ENCODE results near the gene STRA8.

Gene STRA8

DNA sequence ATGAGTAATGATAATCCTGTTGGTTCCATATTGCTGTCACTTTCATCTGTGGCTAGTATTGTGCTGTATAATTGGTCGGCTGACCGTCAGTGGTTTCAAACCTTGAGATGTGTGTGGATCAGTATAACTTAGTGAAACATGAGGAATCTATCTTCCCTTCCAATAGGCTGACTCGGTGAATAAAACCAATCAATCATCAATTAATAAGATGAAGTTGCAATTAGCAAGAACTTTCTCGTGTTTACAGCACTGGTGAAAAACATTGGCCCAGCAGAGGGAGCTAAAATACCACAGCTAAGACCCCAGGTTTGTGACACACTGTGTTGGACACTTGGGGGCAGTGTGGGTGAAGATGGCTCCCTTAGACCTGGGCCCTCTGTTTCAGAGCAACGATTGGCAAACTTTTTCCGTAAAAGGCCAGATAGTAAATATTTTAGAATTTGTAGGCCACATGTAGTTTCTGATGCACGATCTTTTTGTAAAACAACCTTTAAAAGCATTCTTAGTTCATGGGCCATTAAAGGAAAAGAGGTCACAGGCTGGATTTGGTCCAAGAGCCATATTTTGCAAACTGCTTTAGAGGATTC, 47.8 kb downstream of the STRA8 start:
- TF ChIP-seq CTCF (conservative IDR thresholded peaks at IDR 0.05; ENCODE audit: control insufficient read depth, insufficient read depth, low read depth, low read length) = peak; percentile 99
- DNase-seq (ENCODE audit: low read depth) = peak; percentile 90
- no peak overlapping the region for H3K4me3 ChIP-seq (ENCODE audit: control insufficient read depth, low read depth, low read length)

- H3K4me3 ChIP-seq (ENCODE audit: control insufficient read depth, low read depth, low read length) = no peak overlapping the region
- DNase-seq (ENCODE audit: low read depth) = peak; percentile 63
- TF ChIP-seq CTCF (conservative IDR thresholded peaks at IDR 0.05; ENCODE audit: control insufficient read depth, insufficient read depth, low read depth, low read length) = no peak
These were observed 49.1 kb downstream of the STRA8 start for GRCh38 chr7:135282561-135283254.

DNA sequence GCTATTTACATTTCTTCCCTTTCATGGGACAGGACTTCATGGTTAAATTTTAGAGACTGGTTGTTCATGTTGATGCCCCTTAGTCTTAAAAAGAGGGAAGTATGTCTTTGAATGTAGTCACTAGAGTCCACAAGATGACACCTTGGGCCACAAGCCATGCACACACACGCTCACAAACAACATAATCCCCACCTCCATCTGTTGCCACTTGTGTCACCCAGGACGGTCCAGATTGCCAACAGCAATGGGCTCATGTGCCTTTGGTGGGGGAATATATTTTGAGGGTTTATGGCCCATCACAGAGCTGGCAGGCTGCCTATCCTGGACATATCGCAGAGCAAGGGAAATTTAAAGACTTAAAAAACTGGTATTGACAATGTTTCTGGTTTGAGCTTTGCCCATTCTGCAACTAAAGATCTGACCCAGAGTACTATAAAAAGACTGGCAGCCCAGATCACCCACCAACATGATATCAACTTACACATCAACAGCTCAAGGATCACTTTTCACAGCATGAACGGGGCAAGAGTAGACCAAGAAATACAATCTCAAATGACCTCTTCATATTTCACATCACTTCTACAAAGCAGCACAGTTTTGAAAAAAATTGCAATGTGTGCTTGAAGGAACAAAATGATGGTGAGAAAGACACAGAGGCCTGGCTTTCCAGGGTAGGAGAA, 50.5 kb downstream of the STRA8 start:
- H3K4me3 ChIP-seq (ENCODE audit: control insufficient read depth, low read depth, low read length) = no peak overlapping the region
- no peak for TF ChIP-seq CTCF (conservative IDR thresholded peaks at IDR 0.05; ENCODE audit: control insufficient read depth, insufficient read depth, low read depth, low read length)
- no peak for DNase-seq (ENCODE audit: low read depth)

DNA sequence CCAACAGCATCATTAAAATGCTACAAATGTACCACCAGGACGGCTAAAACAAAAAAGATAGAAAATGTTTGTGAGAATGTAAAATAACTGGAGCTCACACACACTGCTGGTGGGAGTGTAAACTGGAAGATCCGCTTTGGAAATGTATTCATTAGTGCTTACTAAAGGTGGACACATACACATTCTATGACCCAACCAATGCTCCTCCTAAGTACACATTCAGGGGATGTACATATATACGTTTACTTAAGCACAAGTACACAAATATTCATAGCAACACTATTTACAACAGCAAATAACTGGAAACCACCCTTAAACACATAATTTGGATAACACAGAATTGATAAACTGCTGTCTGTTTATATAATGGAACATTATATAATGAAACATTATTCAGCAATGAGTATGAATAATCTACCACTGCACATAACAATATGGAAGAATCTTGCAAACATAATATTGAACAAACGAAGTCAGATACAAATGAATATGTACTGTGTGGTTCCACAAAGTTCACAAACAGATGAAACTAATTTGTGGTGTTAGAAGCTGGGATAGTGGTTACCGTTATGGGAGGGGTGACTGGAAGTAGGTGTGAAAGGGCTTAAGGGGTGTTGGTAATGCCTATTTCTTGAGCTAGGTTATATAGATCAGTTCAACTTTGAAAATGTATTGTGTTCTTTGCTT, 52.1 kb downstream of the STRA8 start:
- no peak overlapping the region for H3K4me3 ChIP-seq (ENCODE audit: control insufficient read depth, low read depth, low read length)
- no peak for TF ChIP-seq CTCF (conservative IDR thresholded peaks at IDR 0.05; ENCODE audit: control insufficient read depth, insufficient read depth, low read depth, low read length)
- no peak for DNase-seq (ENCODE audit: low read depth)

- no peak overlapping the region for H3K4me3 ChIP-seq (ENCODE audit: control insufficient read depth, low read depth, low read length)
- no peak for TF ChIP-seq CTCF (conservative IDR thresholded peaks at IDR 0.05; ENCODE audit: control insufficient read depth, insufficient read depth, low read depth, low read length)
- DNase-seq (ENCODE audit: low read depth) = no peak
These were observed 53.2 kb downstream of the STRA8 start for GRCh38 chr7:135286876-135287275.

GRCh38 chr7:135290594-135290993, 57.0 kb downstream of the STRA8 start:
- no peak for TF ChIP-seq CTCF (conservative IDR thresholded peaks at IDR 0.05; ENCODE audit: control insufficient read depth, insufficient read depth, low read depth, low read length)
- DNase-seq (ENCODE audit: low read depth) = no peak
- no peak overlapping the region for H3K4me3 ChIP-seq (ENCODE audit: control insufficient read depth, low read depth, low read length)

Data from fibroblast of mammary gland (primary cell).